HG02571 (cell line): ENCODE results near the gene LRRC73.
"Not testable (repeated sequence)": the region's sequence is repeated elsewhere in the genome, so short reads cannot be mapped to it uniquely, and the experiment has no call there.

Source experiments
- ATAC-seq: cut with Tn5 transposase; IDR thresholded peaks from one replicate; pipeline ENCODE4 v1.9.1; 2021; ENCODE audit warnings: mild to moderate bottlenecking, moderate library complexity; ENCODE audit not compliant: unreplicated experiment

The LRRC73 gene

GRCh38 chr6:43467265-43467664 is 42.9 kb downstream of the LRRC73 start:
- not testable (repeated sequence) for ATAC-seq

- no peak for ATAC-seq
These were observed 44.2 kb downstream of the LRRC73 start for GRCh38 chr6:43465948-43466347.

GRCh38 chr6:43464337-43464736 is 45.8 kb downstream of the LRRC73 start:
- ATAC-seq: no peak

GRCh38 chr6:43461936-43462335 is 48.2 kb downstream of the LRRC73 start:
- no peak for ATAC-seq

GRCh38 chr6:43460032-43460431 is 50.1 kb downstream of the LRRC73 start:
- ATAC-seq: no peak

GRCh38 chr6:43459535-43459934 is 50.6 kb downstream of the LRRC73 start:
- ATAC-seq: no peak

GRCh38 chr6:43458154-43458553 is 52.0 kb downstream of the LRRC73 start:
- ATAC-seq: not testable (repeated sequence)

GRCh38 chr6:43457643-43458042 is 52.5 kb downstream of the LRRC73 start:
- no peak for ATAC-seq
